Endothelial cell of umbilical vein (primary cell): ENCODE data around the gene RANGRF. TPM values are rescaled to one million over a fixed set of nuclear protein-coding genes. Genes with fewer than 3 reads are reported as not detected.

ENCODE experiments used
- BruUV-seq: library from RNA; stranded (reverse); fragments of 400-500 nt; replicated peaks from 2 replicates; lab custom pipeline; 2021; lab: Mats Ljungman, UMichigan
- CTCF ChIA-PET: fragments of 300-600, 350-600 bp; sonication (Branson Sonifier 250); formaldehyde crosslinking; loops from one replicate; lab custom pipeline; 2021; ENCODE audit warnings: antibody characterized with exemption, inconsistent platforms; lab: Charles Lee
- POLR2A ChIA-PET: fragments of 300-600, 350-600 bp; sonication (Branson Sonifier 250); formaldehyde crosslinking; loops from one replicate; lab custom pipeline; 2021; ENCODE audit warnings: antibody characterized with exemption, inconsistent platforms; lab: Charles Lee
- DNase-seq: peaks from one replicate; pipeline ENCODE4 v3.0.0-alpha.2; 2011; ENCODE audit warnings: low read depth, low spot score
- FAIRE-seq: peaks from 2 replicates; lab custom pipeline; 2011; peaks lifted over from hg19 to GRCh38; lab: Jason Lieb, UNC
- H2AFZ ChIP-seq: 2 replicates; pipeline ENCODE4 v1.6.0; 2012; ENCODE audit warnings: low read depth, low read length, control low read depth, inconsistent platforms
- H3K27ac ChIP-seq: 2 replicates; pipeline ENCODE4 v1.5.1; 2011; ENCODE audit warnings: low read depth, mild to moderate bottlenecking, control low read depth, low read length, moderate library complexity; ENCODE audit not compliant: insufficient read depth
- H3K27me3 ChIP-seq, 2 experiments: 2 replicates each; pipeline versions ENCODE4 v1.6.0 to v1.6.1; 2011; ENCODE audit warnings: low read length in 2 of 2, mixed read lengths in 1 of 2; ENCODE audit not compliant: control insufficient read depth in 2 of 2, insufficient read depth in 2 of 2
- H3K36me3 ChIP-seq, 2 experiments: 2 replicates in 1 of 2; 3 replicates in 1 of 2; pipeline ENCODE4 v1.5.1; 2011; ENCODE audit warnings: low read length in 2 of 2, mild to moderate bottlenecking in 1 of 2, moderate library complexity in 1 of 2; ENCODE audit not compliant: control insufficient read depth in 2 of 2, insufficient read depth in 2 of 2; ENCODE audit errors: extremely low read depth in 1 of 2
- H3K4me1 ChIP-seq: 3 replicates; pipeline ENCODE4 v1.5.1; 2011; ENCODE audit warnings: mild to moderate bottlenecking, low read length; ENCODE audit not compliant: control insufficient read depth, insufficient read depth; ENCODE audit errors: extremely low read depth
- H3K4me2 ChIP-seq: 2 replicates; pipeline ENCODE4 v1.6.1; 2011; ENCODE audit warnings: low read length, control low read depth, mixed read lengths; ENCODE audit not compliant: insufficient read depth
- H3K4me3 ChIP-seq, 3 experiments: fragments of 200-600 bp in 1 of 3; sonication (generic), shearing (Covaris generic) in 1 of 3; replicated peaks in 1 of 3; 2 replicates each; pipeline ENCODE4 v1.5.1; 2011 to 2016; ENCODE audit warnings: control low read depth in 3 of 3, low read length in 3 of 3, mild to moderate bottlenecking in 2 of 3, inconsistent platforms in 1 of 3, low read depth in 1 of 3, moderate library complexity in 1 of 3; ENCODE audit not compliant: insufficient read depth in 1 of 3
- H3K79me2 ChIP-seq: 2 replicates; pipeline ENCODE4 v1.6.0; 2012; ENCODE audit warnings: low read length, inconsistent platforms; ENCODE audit not compliant: control insufficient read depth, insufficient read depth
- H3K9ac ChIP-seq: replicated peaks from 2 replicates; pipeline ENCODE3; 2011; ENCODE audit warnings: low read length, control low read depth; ENCODE audit not compliant: insufficient read depth; ENCODE audit errors: extremely low read depth
- H3K9me1 ChIP-seq: replicated peaks from 3 replicates; pipeline ENCODE4 v1.6.0; 2011; ENCODE audit warnings: mild to moderate bottlenecking, low read length; ENCODE audit not compliant: control insufficient read depth, insufficient read depth; ENCODE audit errors: extremely low read depth
- H3K9me3 ChIP-seq: replicated peaks from 2 replicates; pipeline ENCODE4 v1.5.1; 2012; ENCODE audit warnings: low read length, inconsistent platforms; ENCODE audit not compliant: control insufficient read depth, insufficient read depth
- H4K20me1 ChIP-seq: replicated peaks from 2 replicates; pipeline ENCODE3; 2011; ENCODE audit warnings: mild to moderate bottlenecking, low read length; ENCODE audit not compliant: control insufficient read depth, insufficient read depth; ENCODE audit errors: extremely low read depth
- EZH2 ChIP-seq: IDR thresholded peaks from 2 replicates; pipeline ENCODE4 v1.6.1; 2012; ENCODE audit warnings: borderline replicate concordance, low read depth, mild to moderate bottlenecking, moderate library complexity, low read length, inconsistent platforms; ENCODE audit not compliant: severe bottlenecking
- FOS ChIP-seq: IDR thresholded peaks from 2 replicates; pipeline ENCODE4 v1.6.1; 2011; ENCODE audit warnings: mild to moderate bottlenecking, low read length, moderate library complexity, borderline replicate concordance; ENCODE audit not compliant: insufficient read depth
- GATA2 ChIP-seq: IDR thresholded peaks from 2 replicates; pipeline ENCODE4 v1.7.0; 2011; ENCODE audit warnings: low read depth, mild to moderate bottlenecking, moderate library complexity, mixed read lengths, low read length; ENCODE audit not compliant: insufficient read length, insufficient read depth
- JUN ChIP-seq: IDR thresholded peaks from 2 replicates; pipeline ENCODE4 v1.6.1; 2011; ENCODE audit warnings: borderline replicate concordance, low read depth; ENCODE audit not compliant: insufficient read length, insufficient read depth
- MAX ChIP-seq: IDR thresholded peaks from 2 replicates; pipeline ENCODE4 v1.6.1; 2011; ENCODE audit not compliant: insufficient read depth, insufficient read length
- MYC ChIP-seq: IDR thresholded peaks from one replicate; pipeline ENCODE4 v1.6.1; 2011; ENCODE audit warnings: mild to moderate bottlenecking, low read depth, low read length
- POLR2A ChIP-seq: IDR thresholded peaks from 2 replicates; pipeline ENCODE4 v1.6.1; 2012; ENCODE audit warnings: low read depth, mild to moderate bottlenecking, control low read depth, low read length
- POLR2AphosphoS5 ChIP-seq: IDR thresholded peaks from 2 replicates; pipeline ENCODE4 v1.6.1; 2012; ENCODE audit warnings: low read depth, mild to moderate bottlenecking, control low read depth, low read length, moderate library complexity; ENCODE audit not compliant: insufficient read depth
- dilution Hi-C: fragments of 300-500 bp; cut with MboI; formaldehyde crosslinking; loops from one replicate; pipeline ENCODE4 v1.15.0; 2019; ENCODE audit warnings: low sequenced_read_pairs; ENCODE audit not compliant: extremely low pct_ligation_motif_present
- intact Hi-C: fragments of 100-400 bp; cut with micrococcal nuclease; formaldehyde crosslinking; loops from one replicate; pipeline ENCODE4 v1.10.0; 2022
- polyA plus RNA-seq, 4 experiments: library from polyadenylated mRNA; depleted of rRNA in 3 of 4; stranded (reverse) in 3 of 4; unstranded in 1 of 4; fragments of >200 nt; gene quantifications; 2 replicates each; pipeline versions ENCODE4 v1.2.1 to v1.2.3, GENCODE V29; 2011 to 2012; ENCODE audit warnings: missing spikeins in 1 of 4
- total RNA-seq: library from RNA; stranded (reverse); gene quantifications from 2 replicates; pipeline ENCODE4 v1.2.3, GENCODE V29; 2021
- TF ChIP-seq, protein P1 (sequence below), 2 donors: IDR thresholded peaks; 1 replicate in 1 of 2; 2 replicates in 1 of 2; pipeline ENCODE4 v1.5.1; 2011; ENCODE audit warnings: low read length in 2 of 2, mild to moderate bottlenecking in 2 of 2, moderate library complexity in 2 of 2, control low read depth in 1 of 2, inconsistent platforms in 1 of 2, low read depth in 1 of 2; ENCODE audit not compliant: insufficient read depth in 1 of 2; ENCODE audit errors: extremely low read depth in 1 of 2

Gene RANGRF
- total and polyA plus RNA-seq, 2 donors (not counting 3 experiments of a cell fraction or from before 2014, with no cell fraction given) = 36.5 to 52.7 TPM

- H3K4me1 ChIP-seq = no peaks in the 10 kb centered on the region
- H3K9ac ChIP-seq = no peak overlapping the region
- H2AFZ ChIP-seq = no peak overlapping the region
- H4K20me1 ChIP-seq = no peaks in the 10 kb centered on the region
- no peak for FAIRE-seq
- no peak overlapping the region for H3K4me3 ChIP-seq
- no peaks in the 10 kb centered on the region for H3K9me1 ChIP-seq
- H3K9me3 ChIP-seq = no peaks in the 10 kb centered on the region
- peaks cover 3 to 27% of the 10 kb centered on the region in 2 experiments for H3K36me3 ChIP-seq
- CTCF ChIA-PET = interaction anchor here (1.0 kb wide), 1 partner anchor 17 kb away, joined by 3 read pairs; no protein-coding TSS in a partner anchor
- no TSS peak for BruUV-seq
- H3K4me2 ChIP-seq = no peak overlapping the region
- intact Hi-C loops = no loop called here
- dilution Hi-C loops = no loop called here
- H3K27ac ChIP-seq = no peak overlapping the region
- DNase-seq = no peak
- TF ChIP-seq POLR2AphosphoS5 (no peak), GATA2 (no peak), MAX (no peak), MYC (no peak), FOS (no peak), JUN (no peak), POLR2A (no peak), EZH2 (no peak)
- TF ChIP-seq, protein P1, sequence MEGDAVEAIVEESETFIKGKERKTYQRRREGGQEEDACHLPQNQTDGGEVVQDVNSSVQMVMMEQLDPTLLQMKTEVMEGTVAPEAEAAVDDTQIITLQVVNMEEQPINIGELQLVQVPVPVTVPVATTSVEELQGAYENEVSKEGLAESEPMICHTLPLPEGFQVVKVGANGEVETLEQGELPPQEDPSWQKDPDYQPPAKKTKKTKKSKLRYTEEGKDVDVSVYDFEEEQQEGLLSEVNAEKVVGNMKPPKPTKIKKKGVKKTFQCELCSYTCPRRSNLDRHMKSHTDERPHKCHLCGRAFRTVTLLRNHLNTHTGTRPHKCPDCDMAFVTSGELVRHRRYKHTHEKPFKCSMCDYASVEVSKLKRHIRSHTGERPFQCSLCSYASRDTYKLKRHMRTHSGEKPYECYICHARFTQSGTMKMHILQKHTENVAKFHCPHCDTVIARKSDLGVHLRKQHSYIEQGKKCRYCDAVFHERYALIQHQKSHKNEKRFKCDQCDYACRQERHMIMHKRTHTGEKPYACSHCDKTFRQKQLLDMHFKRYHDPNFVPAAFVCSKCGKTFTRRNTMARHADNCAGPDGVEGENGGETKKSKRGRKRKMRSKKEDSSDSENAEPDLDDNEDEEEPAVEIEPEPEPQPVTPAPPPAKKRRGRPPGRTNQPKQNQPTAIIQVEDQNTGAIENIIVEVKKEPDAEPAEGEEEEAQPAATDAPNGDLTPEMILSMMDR (IDR thresholded peaks at IDR 0.05; ENCODE audit: extremely low read depth in 1 of 2, insufficient read depth in 1 of 2, low read depth in 1 of 2, low read length in 2 of 2) = no peak
- POLR2A ChIA-PET = no interaction called here
- no peaks in the 10 kb centered on the region for H3K27me3 ChIP-seq
- no peaks in the 10 kb centered on the region for H3K79me2 ChIP-seq
These were observed 19.7 kb upstream of the RANGRF start for GRCh38 chr17:8268550-8269298.
